ENCODE data around the gene GON4L.

GON4L gene

DNA sequence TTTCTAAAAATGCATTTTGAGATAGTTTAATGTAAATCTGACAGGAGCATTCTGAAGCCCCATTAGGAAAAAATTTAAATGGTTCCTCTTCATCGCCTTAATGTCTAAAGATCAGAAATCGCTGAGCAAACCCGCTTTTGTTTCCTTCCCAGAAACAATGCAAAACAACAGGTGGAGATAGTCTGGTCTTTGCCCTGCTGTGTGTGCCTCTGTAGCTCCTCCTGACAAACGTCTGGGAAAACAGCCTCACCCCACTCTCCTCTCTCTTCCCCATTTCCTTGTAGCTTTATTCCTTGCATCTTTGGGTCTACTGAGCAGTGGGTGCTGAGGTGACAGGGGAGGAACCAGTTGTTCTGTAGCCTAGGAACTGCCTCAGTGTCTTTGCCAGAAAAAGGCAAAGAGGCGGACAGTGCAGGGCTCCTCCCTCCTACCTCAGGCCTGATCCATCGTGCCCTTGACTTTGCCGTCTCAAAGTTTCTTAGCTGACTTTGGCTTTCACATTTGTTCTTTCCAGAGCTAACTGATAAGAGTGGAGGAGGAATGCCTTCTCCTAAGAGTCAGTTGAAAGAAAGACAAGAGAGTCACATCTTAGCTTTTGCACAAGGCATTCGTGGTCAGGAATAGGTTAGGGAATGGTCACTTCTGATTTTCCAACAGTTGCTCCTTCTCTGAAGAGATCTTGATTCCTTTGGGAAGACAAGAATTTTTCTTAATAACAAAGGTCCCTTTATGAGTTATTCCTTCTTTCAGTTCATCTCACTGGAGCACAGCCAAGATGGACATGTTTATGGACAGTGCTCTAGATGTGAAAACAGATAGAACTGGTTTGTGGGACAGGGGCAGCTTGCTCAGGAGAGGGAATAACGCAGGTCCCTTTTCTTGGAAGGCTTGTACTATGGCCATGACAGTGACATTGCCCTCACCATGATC is 27.3 kb upstream of the GON4L start:
- TF ChIP-seq, protein P1, sequence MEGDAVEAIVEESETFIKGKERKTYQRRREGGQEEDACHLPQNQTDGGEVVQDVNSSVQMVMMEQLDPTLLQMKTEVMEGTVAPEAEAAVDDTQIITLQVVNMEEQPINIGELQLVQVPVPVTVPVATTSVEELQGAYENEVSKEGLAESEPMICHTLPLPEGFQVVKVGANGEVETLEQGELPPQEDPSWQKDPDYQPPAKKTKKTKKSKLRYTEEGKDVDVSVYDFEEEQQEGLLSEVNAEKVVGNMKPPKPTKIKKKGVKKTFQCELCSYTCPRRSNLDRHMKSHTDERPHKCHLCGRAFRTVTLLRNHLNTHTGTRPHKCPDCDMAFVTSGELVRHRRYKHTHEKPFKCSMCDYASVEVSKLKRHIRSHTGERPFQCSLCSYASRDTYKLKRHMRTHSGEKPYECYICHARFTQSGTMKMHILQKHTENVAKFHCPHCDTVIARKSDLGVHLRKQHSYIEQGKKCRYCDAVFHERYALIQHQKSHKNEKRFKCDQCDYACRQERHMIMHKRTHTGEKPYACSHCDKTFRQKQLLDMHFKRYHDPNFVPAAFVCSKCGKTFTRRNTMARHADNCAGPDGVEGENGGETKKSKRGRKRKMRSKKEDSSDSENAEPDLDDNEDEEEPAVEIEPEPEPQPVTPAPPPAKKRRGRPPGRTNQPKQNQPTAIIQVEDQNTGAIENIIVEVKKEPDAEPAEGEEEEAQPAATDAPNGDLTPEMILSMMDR (IDR thresholded peaks at IDR 0.05; ENCODE audit: borderline replicate concordance, control extremely low read depth, extremely low read depth, insufficient read depth, missing control alignments): no peak
- in situ Hi-C loops (cut with MboI; ENCODE audit: low sequenced_read_pairs, unreplicated experiment): no loop called here
- peak; percentile 3 for DNase-seq (ENCODE audit: low spot score)

DNA sequence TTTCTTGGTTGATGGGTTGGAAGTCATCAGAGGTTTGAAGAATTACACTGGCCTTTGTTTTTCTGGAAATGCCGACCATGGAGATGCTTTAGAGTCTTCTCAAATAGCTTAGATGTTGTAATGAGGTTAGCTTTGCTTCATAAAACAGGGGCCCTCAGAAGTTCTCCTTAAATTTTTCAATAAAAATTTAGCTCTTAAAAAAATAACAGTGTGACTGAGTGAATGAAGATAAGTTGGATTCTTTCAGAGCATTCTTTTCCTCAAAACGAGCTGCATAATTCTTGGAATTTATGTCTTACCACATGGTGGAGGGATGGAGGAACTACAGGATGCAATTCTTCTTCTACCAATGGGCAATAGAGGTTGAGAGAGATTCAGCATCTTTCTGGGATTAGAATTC is 25.8 kb upstream of the GON4L start:
- peak; percentile 3 for DNase-seq (ENCODE audit: low spot score)
- TF ChIP-seq, protein P1 (IDR thresholded peaks at IDR 0.05; ENCODE audit: borderline replicate concordance, control extremely low read depth, extremely low read depth, insufficient read depth, missing control alignments): no peak
- in situ Hi-C loops (cut with MboI; ENCODE audit: low sequenced_read_pairs, unreplicated experiment): no loop called here

DNA sequence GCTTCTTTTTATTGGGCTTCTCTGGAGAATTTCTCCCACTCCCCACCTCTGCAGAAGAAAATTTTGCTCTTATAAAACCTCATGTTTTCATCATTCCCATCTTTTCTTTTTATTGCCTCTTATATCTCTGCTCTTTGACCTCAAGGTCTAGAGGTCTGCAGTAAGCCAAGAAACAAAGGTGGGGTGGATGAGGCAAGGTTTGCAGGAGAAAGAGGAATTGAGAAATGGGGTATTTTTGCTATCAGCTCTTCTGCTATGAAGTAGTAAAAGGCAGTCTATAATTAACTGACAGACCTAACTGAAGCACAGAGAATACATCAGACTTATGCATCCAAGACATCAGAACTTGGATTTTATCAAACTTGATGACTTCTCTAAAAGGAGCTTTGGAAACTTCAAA is 25.2 kb upstream of the GON4L start:
- peak; percentile 68 for DNase-seq (ENCODE audit: low spot score)
- in situ Hi-C loops (cut with MboI; ENCODE audit: low sequenced_read_pairs, unreplicated experiment): no loop called here
- TF ChIP-seq, protein P1 (IDR thresholded peaks at IDR 0.05; ENCODE audit: borderline replicate concordance, control extremely low read depth, extremely low read depth, insufficient read depth, missing control alignments): no peak

DNA sequence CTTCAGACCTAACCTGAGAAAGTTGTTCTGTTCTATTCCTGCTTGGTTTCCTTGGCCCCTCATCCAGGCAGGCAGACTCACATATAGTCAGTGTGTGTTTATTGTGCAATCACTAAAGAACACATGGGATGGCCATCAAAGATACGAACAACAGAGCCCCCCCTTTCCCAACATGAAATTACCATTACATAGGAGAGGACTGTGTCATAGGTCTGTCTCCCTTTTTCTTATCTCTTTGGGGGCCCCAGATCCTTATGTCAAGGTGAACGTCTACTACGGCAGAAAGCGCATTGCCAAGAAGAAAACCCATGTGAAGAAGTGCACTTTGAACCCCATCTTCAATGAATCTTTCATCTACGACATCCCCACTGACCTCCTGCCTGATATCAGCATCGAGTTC is 23.9 kb upstream of the GON4L start:
- TF ChIP-seq, protein P1 (IDR thresholded peaks at IDR 0.05; ENCODE audit: borderline replicate concordance, control extremely low read depth, extremely low read depth, insufficient read depth, missing control alignments): no peak
- DNase-seq (ENCODE audit: low spot score): no peak

DNA sequence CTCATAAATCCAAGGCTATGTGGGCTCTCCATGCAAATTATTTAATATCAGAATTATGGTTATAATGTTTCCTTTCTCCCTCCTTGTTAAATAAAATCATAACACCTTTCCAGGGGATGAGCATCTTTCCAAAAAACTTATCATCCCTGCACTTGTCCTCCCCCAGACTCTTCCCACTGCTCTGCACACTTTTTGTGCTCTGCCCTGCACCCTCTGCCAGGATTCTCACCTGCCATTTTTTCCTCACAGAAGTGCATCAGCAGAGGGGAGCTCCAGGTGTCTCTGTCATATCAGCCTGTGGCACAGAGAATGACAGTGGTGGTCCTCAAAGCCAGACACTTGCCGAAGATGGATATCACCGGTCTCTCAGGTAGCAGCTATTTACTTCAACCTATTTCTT is 23.2 kb upstream of the GON4L start:
- TF ChIP-seq, protein P1 (IDR thresholded peaks at IDR 0.05; ENCODE audit: borderline replicate concordance, control extremely low read depth, extremely low read depth, insufficient read depth, missing control alignments): no peak
- DNase-seq (ENCODE audit: low spot score): no peak
- in situ Hi-C loops (cut with MboI; ENCODE audit: low sequenced_read_pairs, unreplicated experiment): no loop called here

More for the DNA sequence above, 23.9 kb upstream of the GON4L start:
- in situ Hi-C loops (cut with MboI; ENCODE audit: low sequenced_read_pairs, unreplicated experiment): no loop called here

DNA sequence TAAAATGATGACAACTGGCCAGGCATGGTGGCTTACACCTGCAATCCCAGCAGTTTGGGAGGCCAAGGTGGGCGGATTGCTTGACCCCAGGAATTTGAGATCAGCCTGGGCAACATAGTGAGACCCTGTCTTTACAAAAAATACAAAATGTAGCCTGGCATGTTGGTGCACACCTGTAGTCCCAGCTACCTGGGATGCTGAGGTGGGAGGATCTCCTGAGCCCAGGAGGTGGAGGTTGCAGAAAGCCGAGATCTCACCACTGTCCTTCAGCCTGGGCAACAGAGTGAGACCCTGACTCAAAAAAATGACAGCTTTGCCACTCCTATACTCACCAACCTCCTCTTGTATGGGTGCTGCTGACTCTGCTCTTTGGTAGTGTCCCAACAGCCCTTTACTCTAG is 20.9 kb upstream of the GON4L start:
- TF ChIP-seq, protein P1 (IDR thresholded peaks at IDR 0.05; ENCODE audit: borderline replicate concordance, control extremely low read depth, extremely low read depth, insufficient read depth, missing control alignments): no peak
- DNase-seq (ENCODE audit: low spot score): no peak
- in situ Hi-C loops (cut with MboI; ENCODE audit: low sequenced_read_pairs, unreplicated experiment): no loop called here

Measured in GM13976 (cell line).